Upper lobe of right lung (tissue), 1 donor: ENCODE measurements around the gene IQSEC1. TPM values are rescaled to one million over a fixed set of nuclear protein-coding genes. Genes with fewer than 3 reads are reported as not detected.

Experiments
- ATAC-seq: fragments of 200-7000 bp; cut with Tn5 transposase; one replicate; pipeline ENCODE4 v1.9.1; 2020; ENCODE audit warnings: mild to moderate bottlenecking, moderate library complexity
- DNase-seq: peaks from one replicate; pipeline ENCODE4 v3.0.0-alpha.2; 2020
- H3K27ac ChIP-seq: fragments of 200-600 bp; one replicate; pipeline ENCODE4 v1.8.0; 2022
- H3K27me3 ChIP-seq: fragments of 200-600 bp; one replicate; pipeline ENCODE4 v1.8.0; 2022; ENCODE audit warnings: mild to moderate bottlenecking
- H3K36me3 ChIP-seq: fragments of 200-600 bp; one replicate; pipeline ENCODE4 v1.8.0; 2022
- H3K4me1 ChIP-seq: fragments of 200-600 bp; one replicate; pipeline ENCODE4 v1.8.0; 2022
- H3K4me3 ChIP-seq: fragments of 200-600 bp; one replicate; pipeline ENCODE4 v1.8.0; 2022; ENCODE audit warnings: mild to moderate bottlenecking
- H3K9me3 ChIP-seq: fragments of 200-600 bp; one replicate; pipeline ENCODE4 v1.8.0; 2022
- CTCF ChIP-seq: fragments of 200-600 bp; IDR thresholded peaks from one replicate; pipeline ENCODE4 v1.8.0; 2022; ENCODE audit warnings: antibody characterized with exemption
- intact Hi-C: fragments of 100-400 bp; cut with DNase I; formaldehyde crosslinking; loops from one replicate; pipeline ENCODE4 v1.11.0; 2022
- total RNA-seq: library from RNA; stranded (reverse); fragmentation: NEBNext Ultra II Directional; extraction: Animal tissue kit (Norgen Biotek cat#: 25700); gene quantifications from one replicate; pipeline ENCODE4 v1.2.1, GENCODE V29; 2021
- donor health status: DM: no; HTN: yes; CAD: no; lungs with severe emphysema.

IQSEC1 gene
- total RNA-seq, 1 donor from 2014 or later, result 61.6 TPM

GRCh38 chr3:12871404-12871983 lies 201.7 kb downstream of the IQSEC1 start:
- intact Hi-C loops, result loop anchor here (10.0 kb wide), 1 partner anchor 113 kb away; no protein-coding TSS in a partner anchor
- no peak for DNase-seq
- Histone ChIP-seq H3K4me3 (no peak overlapping the region), H3K36me3 (no peaks in the 10 kb centered on the region), H3K27ac (no peak overlapping the region), H3K27me3 (peaks cover 10% of the 10 kb centered on the region), H3K9me3 (no peaks in the 10 kb centered on the region), H3K4me1 (no peaks in the 10 kb centered on the region)
- TF ChIP-seq CTCF, result no peak
- ATAC-seq, result no peak

DNA sequence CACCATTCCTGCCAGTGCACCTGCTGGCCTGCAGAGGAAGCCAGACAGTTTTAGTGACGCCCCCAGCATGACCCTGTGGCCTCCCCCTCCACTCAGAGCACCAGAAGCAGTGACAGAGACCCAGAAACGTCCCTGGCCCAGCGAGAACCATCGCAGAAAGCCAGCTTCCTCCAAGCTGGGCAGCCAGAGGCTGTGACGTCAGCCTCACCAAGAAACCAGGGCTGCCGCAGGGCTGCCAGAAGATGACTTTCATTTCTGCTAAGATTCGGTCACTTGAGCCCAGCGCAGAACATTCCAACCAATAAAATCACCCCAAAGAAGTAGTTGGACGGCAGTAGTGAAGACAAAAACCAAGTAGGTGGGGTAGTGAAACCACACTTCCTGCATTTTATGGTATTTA lies 202.3 kb downstream of the IQSEC1 start:
- H3K9me3 ChIP-seq, result no peaks in the 10 kb centered on the region
- no peak for DNase-seq
- H3K36me3 ChIP-seq, result no peaks in the 10 kb centered on the region
- intact Hi-C loops, result loop anchor here (10.0 kb wide), 1 partner anchor 114 kb away; no protein-coding TSS in a partner anchor
- no peak overlapping the region for H3K4me3 ChIP-seq
- no peak overlapping the region for H3K27ac ChIP-seq
- peaks cover 6% of the 10 kb centered on the region for H3K27me3 ChIP-seq
- H3K4me1 ChIP-seq, result no peaks in the 10 kb centered on the region
- TF ChIP-seq CTCF, result no peak
- ATAC-seq, result peak; percentile 8

GRCh38 chr3:12869035-12869621 lies 204.1 kb downstream of the IQSEC1 start:
- Histone ChIP-seq H3K9me3 (no peaks in the 10 kb centered on the region), H3K27me3 (no peaks in the 10 kb centered on the region), H3K4me1 (no peaks in the 10 kb centered on the region), H3K36me3 (no peaks in the 10 kb centered on the region), H3K4me3 (peak overlapping the region; percentile 22), H3K27ac (no peak overlapping the region)
- intact Hi-C loops, result no loop called here
- no peak for TF ChIP-seq CTCF
- ATAC-seq (peak; percentile 69), DNase-seq (peak; percentile 82)

- TF ChIP-seq CTCF, result peak; percentile 96
- Histone ChIP-seq H3K4me3 (peak overlapping the region; percentile 22), H3K4me1 (no peaks in the 10 kb centered on the region), H3K9me3 (no peaks in the 10 kb centered on the region), H3K27ac (no peak overlapping the region), H3K27me3 (no peaks in the 10 kb centered on the region), H3K36me3 (no peaks in the 10 kb centered on the region)
- ATAC-seq, result peak; percentile 97
- DNase-seq, result peak; percentile 90
- intact Hi-C loops, result no loop called here
These were observed 204.9 kb downstream of the IQSEC1 start for GRCh38 chr3:12868039-12869034.

DNA sequence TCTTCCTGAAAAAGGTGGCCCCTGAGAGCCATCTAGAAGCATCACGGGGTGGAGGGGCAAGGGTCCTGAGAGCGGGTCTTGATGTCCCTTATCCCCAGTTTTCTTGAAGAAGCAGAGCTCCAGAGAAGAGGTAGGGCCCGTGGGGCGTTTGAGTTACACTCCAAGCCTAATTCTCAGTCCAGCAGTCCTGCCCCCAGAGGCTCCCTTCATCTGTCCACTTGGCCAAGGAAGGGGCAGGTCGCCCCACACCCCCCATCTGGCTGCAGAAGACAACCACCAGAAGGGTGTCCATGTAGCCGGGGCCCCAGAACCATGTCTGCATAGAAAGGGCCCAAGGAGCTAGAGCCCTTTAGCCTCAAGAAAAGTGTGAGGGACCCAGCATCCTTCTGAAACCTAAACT lies 206.4 kb downstream of the IQSEC1 start:
- Histone ChIP-seq H3K9me3 (no peaks in the 10 kb centered on the region), H3K4me3 (no peak overlapping the region), H3K27ac (no peak overlapping the region), H3K4me1 (no peaks in the 10 kb centered on the region), H3K27me3 (no peaks in the 10 kb centered on the region), H3K36me3 (no peaks in the 10 kb centered on the region)
- no peak for TF ChIP-seq CTCF
- ATAC-seq (no peak), DNase-seq (no peak)
- intact Hi-C loops, result no loop called here
